DOHH2 (cell line): ENCODE measurements around the gene CLK3.

Experiments
- EZH2phosphoT487 ChIP-seq: fragments of 200-600 bp; sonication (generic); IDR thresholded peaks from 2 replicates; pipeline ENCODE4 v1.6.1; 2017; ENCODE audit warnings: borderline replicate concordance, mild to moderate bottlenecking, antibody characterized with exemption, low read length, moderate library complexity, mixed read lengths
- TF ChIP-seq, protein P1 (sequence below): fragments of 200-600 bp; sonication (generic); IDR thresholded peaks from one replicate; pipeline ENCODE4 v1.5.1; 2014; ENCODE audit warnings: antibody characterized with exemption, mild to moderate bottlenecking, low read depth, low read length; ENCODE audit not compliant: poor library complexity, severe bottlenecking

DNA sequence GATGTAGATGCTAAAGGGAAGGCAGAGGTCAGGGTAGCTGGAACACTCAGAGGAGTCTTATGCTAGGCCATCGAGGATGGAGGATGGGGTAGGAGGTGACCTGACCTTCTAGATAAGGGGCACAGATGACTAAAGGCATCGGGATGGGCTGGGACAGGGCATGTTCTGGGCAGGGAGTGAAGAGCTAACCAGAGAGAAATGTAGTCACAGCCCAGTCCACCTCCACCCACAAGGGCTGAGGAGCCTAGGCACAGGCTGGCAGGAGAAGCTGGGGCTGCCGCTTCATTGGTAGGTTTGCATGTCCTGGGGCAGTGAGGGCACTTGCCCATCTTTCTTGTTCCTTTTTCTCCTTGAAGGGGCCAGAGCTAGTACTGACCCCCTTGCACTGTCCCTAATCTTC, 12.6 kb downstream of the CLK3 start:
- TF ChIP-seq, protein P1, sequence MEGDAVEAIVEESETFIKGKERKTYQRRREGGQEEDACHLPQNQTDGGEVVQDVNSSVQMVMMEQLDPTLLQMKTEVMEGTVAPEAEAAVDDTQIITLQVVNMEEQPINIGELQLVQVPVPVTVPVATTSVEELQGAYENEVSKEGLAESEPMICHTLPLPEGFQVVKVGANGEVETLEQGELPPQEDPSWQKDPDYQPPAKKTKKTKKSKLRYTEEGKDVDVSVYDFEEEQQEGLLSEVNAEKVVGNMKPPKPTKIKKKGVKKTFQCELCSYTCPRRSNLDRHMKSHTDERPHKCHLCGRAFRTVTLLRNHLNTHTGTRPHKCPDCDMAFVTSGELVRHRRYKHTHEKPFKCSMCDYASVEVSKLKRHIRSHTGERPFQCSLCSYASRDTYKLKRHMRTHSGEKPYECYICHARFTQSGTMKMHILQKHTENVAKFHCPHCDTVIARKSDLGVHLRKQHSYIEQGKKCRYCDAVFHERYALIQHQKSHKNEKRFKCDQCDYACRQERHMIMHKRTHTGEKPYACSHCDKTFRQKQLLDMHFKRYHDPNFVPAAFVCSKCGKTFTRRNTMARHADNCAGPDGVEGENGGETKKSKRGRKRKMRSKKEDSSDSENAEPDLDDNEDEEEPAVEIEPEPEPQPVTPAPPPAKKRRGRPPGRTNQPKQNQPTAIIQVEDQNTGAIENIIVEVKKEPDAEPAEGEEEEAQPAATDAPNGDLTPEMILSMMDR: no peak
- TF ChIP-seq EZH2phosphoT487: no peak
